ENCODE data around the gene RAB5B. TPM values are rescaled to one million over a fixed set of nuclear protein-coding genes. Genes with fewer than 3 reads are reported as not detected.

RAB5B gene
- total and polyA plus RNA-seq, 2 experiments from 2014 or later = 79.1 to 103 TPM

DNA sequence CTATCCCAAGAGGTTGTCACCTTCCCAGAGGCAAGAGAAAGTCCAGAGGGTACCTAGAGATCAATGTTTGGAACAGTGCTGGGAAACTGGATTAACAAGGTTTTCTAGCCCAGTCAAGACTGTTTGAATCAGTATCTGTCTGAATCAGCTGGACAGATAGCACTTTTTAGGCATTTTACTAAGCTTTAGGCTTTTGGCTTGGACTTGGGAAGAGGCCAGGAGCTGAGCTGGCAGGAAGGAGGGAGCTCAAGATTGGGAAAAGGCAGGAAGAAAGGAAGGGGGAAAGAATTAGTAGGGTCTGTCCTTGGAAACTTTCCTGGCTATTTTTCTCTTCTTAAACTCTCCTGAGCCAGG, 55.3 kb downstream of the RAB5B start:
- Histone ChIP-seq H3K4me1 (ENCODE audit: insufficient read depth) (peaks cover 4% of the 10 kb centered on the region), H3K36me3 (replicated peaks; ENCODE audit: insufficient read depth, low read depth) (no peaks in the 10 kb centered on the region), H3K4me3 (no peak overlapping the region), H3K27ac (peak overlapping the region; percentile 69), H3K9me3 (ENCODE audit: low read depth) (no peaks in the 10 kb centered on the region), H3K9me2 (replicated peaks; ENCODE audit: insufficient read depth) (no peaks in the 10 kb centered on the region), H2AFZ (no peak overlapping the region), H3K79me2 (peaks cover 9% of the 10 kb centered on the region), H3K4me2 (no peak overlapping the region), H4K20me1 (ENCODE audit: insufficient read depth, poor library complexity, severe bottlenecking) (no peaks in the 10 kb centered on the region), H3K27me3 (no peaks in the 10 kb centered on the region)
- DNase-seq (ENCODE audit: low spot score) = no peak
- no peak for TF ChIP-seq EZH2phosphoT487 (IDR thresholded peaks at IDR 0.05; ENCODE audit: low read depth, severe bottlenecking, unreplicated experiment)
- TF ChIP-seq, protein P1, sequence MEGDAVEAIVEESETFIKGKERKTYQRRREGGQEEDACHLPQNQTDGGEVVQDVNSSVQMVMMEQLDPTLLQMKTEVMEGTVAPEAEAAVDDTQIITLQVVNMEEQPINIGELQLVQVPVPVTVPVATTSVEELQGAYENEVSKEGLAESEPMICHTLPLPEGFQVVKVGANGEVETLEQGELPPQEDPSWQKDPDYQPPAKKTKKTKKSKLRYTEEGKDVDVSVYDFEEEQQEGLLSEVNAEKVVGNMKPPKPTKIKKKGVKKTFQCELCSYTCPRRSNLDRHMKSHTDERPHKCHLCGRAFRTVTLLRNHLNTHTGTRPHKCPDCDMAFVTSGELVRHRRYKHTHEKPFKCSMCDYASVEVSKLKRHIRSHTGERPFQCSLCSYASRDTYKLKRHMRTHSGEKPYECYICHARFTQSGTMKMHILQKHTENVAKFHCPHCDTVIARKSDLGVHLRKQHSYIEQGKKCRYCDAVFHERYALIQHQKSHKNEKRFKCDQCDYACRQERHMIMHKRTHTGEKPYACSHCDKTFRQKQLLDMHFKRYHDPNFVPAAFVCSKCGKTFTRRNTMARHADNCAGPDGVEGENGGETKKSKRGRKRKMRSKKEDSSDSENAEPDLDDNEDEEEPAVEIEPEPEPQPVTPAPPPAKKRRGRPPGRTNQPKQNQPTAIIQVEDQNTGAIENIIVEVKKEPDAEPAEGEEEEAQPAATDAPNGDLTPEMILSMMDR (IDR thresholded peaks at IDR 0.05; ENCODE audit: poor library complexity) = no peak

DNA sequence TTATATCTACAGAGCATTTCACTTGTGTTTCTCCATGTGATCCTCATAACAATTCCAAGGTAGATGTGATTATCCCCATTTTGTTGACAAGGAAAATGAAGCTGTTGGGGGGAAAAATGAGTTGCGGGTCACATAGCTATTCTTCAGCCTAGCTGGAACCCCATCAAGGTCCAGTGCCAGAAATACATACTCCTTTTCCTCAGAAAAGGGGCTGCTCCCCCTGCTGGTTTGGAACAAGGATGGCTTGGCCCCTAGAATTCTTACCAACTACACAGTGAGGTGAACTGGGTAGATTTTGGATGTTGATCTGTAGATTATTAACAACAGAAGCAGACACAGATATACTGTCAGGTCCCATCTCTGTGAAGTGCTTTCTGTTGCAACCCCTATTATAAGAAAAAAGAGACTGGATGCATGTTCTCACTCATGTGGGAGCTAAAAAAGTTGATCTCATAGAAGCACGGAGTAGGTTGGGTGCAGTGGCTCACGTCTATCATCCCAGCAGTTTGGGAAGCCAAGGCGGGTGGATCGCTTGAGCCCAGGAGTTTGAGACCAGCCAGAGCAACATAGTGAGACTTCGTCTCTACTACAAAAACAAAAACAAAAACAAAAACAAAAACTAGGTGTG, 55.9 kb downstream of the RAB5B start:
- Histone ChIP-seq H3K27ac (peak overlapping the region; percentile 69), H3K36me3 (replicated peaks; ENCODE audit: insufficient read depth, low read depth) (no peaks in the 10 kb centered on the region), H3K4me1 (ENCODE audit: insufficient read depth) (peaks cover 4% of the 10 kb centered on the region), H3K4me3 (no peak overlapping the region), H3K27me3 (no peaks in the 10 kb centered on the region), H2AFZ (no peak overlapping the region), H3K9me2 (replicated peaks; ENCODE audit: insufficient read depth) (no peaks in the 10 kb centered on the region), H4K20me1 (ENCODE audit: insufficient read depth, poor library complexity, severe bottlenecking) (no peaks in the 10 kb centered on the region), H3K4me2 (no peak overlapping the region), H3K9me3 (ENCODE audit: low read depth) (no peaks in the 10 kb centered on the region), H3K79me2 (peaks cover 3% of the 10 kb centered on the region)
- peak; percentile 82 for DNase-seq (ENCODE audit: low spot score)
- no peak for TF ChIP-seq EZH2 (IDR thresholded peaks at IDR 0.05; ENCODE audit: borderline replicate concordance)
- TF ChIP-seq, protein P1 (IDR thresholded peaks at IDR 0.05; ENCODE audit: poor library complexity) = peak; percentile 74
- WGBS (ENCODE audit: low lambda C conversion rate, missing lambda C conversion rate) = 88% methylated on average over 6 of the region's 6 CpGs

DNA sequence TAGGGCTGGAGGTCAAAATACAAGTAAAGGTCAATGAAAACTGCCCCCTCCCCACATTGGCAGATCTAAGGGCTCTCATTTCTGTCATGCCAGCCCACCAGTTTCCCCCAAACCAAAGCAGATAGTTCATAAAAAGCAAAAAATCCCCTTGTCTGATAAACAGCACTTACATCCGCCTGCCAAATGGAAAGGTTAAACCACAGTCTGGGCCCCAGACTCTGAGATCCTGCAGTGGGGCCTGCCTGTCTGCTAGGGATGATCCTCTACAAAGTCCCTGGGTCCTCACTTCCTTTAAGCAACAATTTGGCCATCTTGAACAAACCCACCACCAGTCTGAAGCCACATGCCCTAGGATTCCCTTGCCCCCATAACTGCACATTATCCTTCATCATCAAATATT, 58.1 kb downstream of the RAB5B start:
- Histone ChIP-seq H3K36me3 (replicated peaks; ENCODE audit: insufficient read depth, low read depth) (no peaks in the 10 kb centered on the region), H3K79me2 (no peaks in the 10 kb centered on the region), H3K4me1 (ENCODE audit: insufficient read depth) (peaks cover 4% of the 10 kb centered on the region), H4K20me1 (ENCODE audit: insufficient read depth, poor library complexity, severe bottlenecking) (no peaks in the 10 kb centered on the region), H2AFZ (no peak overlapping the region), H3K4me2 (no peak overlapping the region), H3K27me3 (no peaks in the 10 kb centered on the region), H3K9me3 (ENCODE audit: low read depth) (no peaks in the 10 kb centered on the region), H3K9me2 (replicated peaks; ENCODE audit: insufficient read depth) (no peaks in the 10 kb centered on the region), H3K4me3 (no peak overlapping the region), H3K27ac (no peak overlapping the region)
- TF ChIP-seq, protein P1 (IDR thresholded peaks at IDR 0.05; ENCODE audit: poor library complexity) = no peak
- TF ChIP-seq EZH2phosphoT487 (IDR thresholded peaks at IDR 0.05; ENCODE audit: low read depth, severe bottlenecking, unreplicated experiment) (no peak), EZH2 (IDR thresholded peaks at IDR 0.05; ENCODE audit: borderline replicate concordance) (no peak)
- WGBS (ENCODE audit: low lambda C conversion rate, missing lambda C conversion rate) = 92% methylated on average over 1 of the region's 1 CpG
- no peak for DNase-seq (ENCODE audit: low spot score)
